Eye (tissue), 1 donor: ENCODE measurements around the gene GRXCR1.

Experiments used
- DNase-seq: peaks from one replicate; pipeline ENCODE4 v3.0.0-alpha.2; 2015

GRXCR1 gene

GRCh38 chr4:42892413-42892812, at the start of gene GRXCR1:
GRXCR1 (plus strand) TSS chr4:42892713; CDS start chr4:42893267, 554 bp downstream.
- no peak for DNase-seq

- no peak for DNase-seq
These were observed 48.8 kb upstream of the GRXCR1 start for GRCh38 chr4:42843694-42844093.

- DNase-seq: peak; percentile 1
These were observed 48.0 kb upstream of the GRXCR1 start for GRCh38 chr4:42844422-42845070.

- DNase-seq: no peak
These were observed 46.9 kb upstream of the GRXCR1 start for GRCh38 chr4:42845586-42845985.

GRCh38 chr4:42855779-42856178, 36.7 kb upstream of the GRXCR1 start:
- no peak for DNase-seq

- peak; percentile 83 for DNase-seq
These were observed 26.8 kb upstream of the GRXCR1 start for GRCh38 chr4:42865572-42866189.

- DNase-seq: no peak
These were observed 21.3 kb upstream of the GRXCR1 start for GRCh38 chr4:42871261-42871660.

GRCh38 chr4:42871671-42872290, 20.7 kb upstream of the GRXCR1 start:
- peak; percentile 12 for DNase-seq

GRCh38 chr4:42878863-42879262, 13.7 kb upstream of the GRXCR1 start:
- peak; percentile 7 for DNase-seq

GRCh38 chr4:42881253-42881652, 11.3 kb upstream of the GRXCR1 start:
- no peak for DNase-seq

- no peak for DNase-seq
These were observed 869 bp upstream of the GRXCR1 start for GRCh38 chr4:42891644-42892043.

- no peak for DNase-seq
These were observed 2.9 kb downstream of the GRXCR1 start for GRCh38 chr4:42895452-42895851.

- no peak for DNase-seq
These were observed 12.5 kb downstream of the GRXCR1 start for GRCh38 chr4:42904986-42905385.

- no peak for DNase-seq
These were observed 13.1 kb downstream of the GRXCR1 start for GRCh38 chr4:42905591-42905990.

GRCh38 chr4:42906341-42906740, 13.8 kb downstream of the GRXCR1 start:
- peak; percentile 16 for DNase-seq

- DNase-seq: no peak
These were observed 14.6 kb downstream of the GRXCR1 start for GRCh38 chr4:42906891-42907759.

- no peak for DNase-seq
These were observed 17.9 kb downstream of the GRXCR1 start for GRCh38 chr4:42910459-42910858.

- no peak for DNase-seq
These were observed 22.4 kb downstream of the GRXCR1 start for GRCh38 chr4:42914937-42915336.

- no peak for DNase-seq
These were observed 23.0 kb downstream of the GRXCR1 start for GRCh38 chr4:42915484-42915883.

GRCh38 chr4:42917296-42917695, 24.8 kb downstream of the GRXCR1 start:
- DNase-seq: no peak

- DNase-seq: no peak
These were observed 30.9 kb downstream of the GRXCR1 start for GRCh38 chr4:42923431-42923830.

GRCh38 chr4:42925921-42926320, 33.4 kb downstream of the GRXCR1 start:
- no peak for DNase-seq

GRCh38 chr4:42927946-42928345, 35.4 kb downstream of the GRXCR1 start:
- no peak for DNase-seq
